Osteoblast (primary cell): ENCODE measurements around the gene CTR9. TPM values are rescaled to one million over a fixed set of nuclear protein-coding genes. Genes with fewer than 3 reads are reported as not detected.

Experiments used
- DNase-seq: peaks from one replicate; pipeline ENCODE4 v3.0.0; 2011; ENCODE audit warnings: low spot score, mixed read lengths; ENCODE audit not compliant: insufficient read length; ENCODE audit errors: missing footprints
- H2AFZ ChIP-seq: 2 replicates; pipeline ENCODE4 v1.6.0; 2011; ENCODE audit warnings: mild to moderate bottlenecking, low read length
- H3K27ac ChIP-seq: 2 replicates; pipeline ENCODE4 v1.5.1; 2011; ENCODE audit warnings: mild to moderate bottlenecking, low read depth, low read length, moderate library complexity
- H3K27me3 ChIP-seq: 2 replicates; pipeline ENCODE4 v1.6.0; 2012; ENCODE audit warnings: mild to moderate bottlenecking, control low read depth, inconsistent platforms, low read length, moderate library complexity; ENCODE audit not compliant: insufficient read depth
- H3K36me3 ChIP-seq: 2 replicates; pipeline ENCODE4 v1.5.1; 2011; ENCODE audit warnings: mild to moderate bottlenecking, low read length, control low read depth, moderate library complexity; ENCODE audit not compliant: insufficient read depth
- H3K4me1 ChIP-seq: 2 replicates; pipeline ENCODE4 v1.5.1; 2011; ENCODE audit warnings: mild to moderate bottlenecking, low read length, control low read depth, moderate library complexity; ENCODE audit not compliant: insufficient read depth
- H3K4me2 ChIP-seq: 2 replicates; pipeline ENCODE4 v1.6.0; 2011; ENCODE audit warnings: mild to moderate bottlenecking, low read length; ENCODE audit not compliant: insufficient read depth
- H3K4me3 ChIP-seq: fragments of 200-600 bp; sonication (generic); 3 replicates; pipeline ENCODE4 v1.5.1; 2012; ENCODE audit warnings: mild to moderate bottlenecking, low read length, inconsistent platforms; ENCODE audit not compliant: insufficient read depth
- H3K79me2 ChIP-seq: 2 replicates; pipeline ENCODE4 v1.6.0; 2012; ENCODE audit warnings: mild to moderate bottlenecking, low read length, control low read depth, inconsistent platforms; ENCODE audit not compliant: insufficient read depth
- H3K9me3 ChIP-seq: 2 replicates; pipeline ENCODE4 v1.5.1; 2011; ENCODE audit warnings: low read depth, low read length, control low read depth
- H4K20me1 ChIP-seq: 2 replicates; pipeline ENCODE4 v1.6.0; 2012; ENCODE audit warnings: mild to moderate bottlenecking, low read length, control low read depth; ENCODE audit not compliant: insufficient read depth
- total RNA-seq: library from RNA; depleted of rRNA; stranded (reverse); fragments of >200 nt; gene quantifications from 2 replicates; pipeline ENCODE4 v1.2.3, GENCODE V29; 2012
- TF ChIP-seq, protein P1 (sequence below): IDR thresholded peaks from 2 replicates; pipeline ENCODE4 v1.5.1; 2011; ENCODE audit warnings: mild to moderate bottlenecking, low read depth, low read length, moderate library complexity; ENCODE audit errors: extremely low read depth

CTR9 gene
- total RNA-seq, 1 donor: 25.0 TPM

DNA sequence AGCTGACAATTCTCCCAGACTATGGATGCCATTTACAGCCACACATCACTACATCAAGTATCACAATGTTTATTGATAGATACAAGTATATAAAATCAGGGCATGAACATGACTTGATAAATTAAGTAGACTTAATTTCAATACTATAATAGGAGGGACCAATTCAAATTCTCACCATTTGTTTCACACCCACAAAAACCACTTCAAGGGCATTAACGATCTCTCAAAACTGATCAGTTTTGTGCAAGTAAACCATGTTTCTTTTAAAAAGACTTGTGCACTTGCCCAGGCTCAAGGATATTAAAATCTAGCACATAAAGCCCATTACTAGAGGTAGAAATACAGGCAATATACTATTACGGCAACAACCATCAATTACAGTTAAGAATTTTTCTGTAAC, 46.0 kb downstream of the CTR9 start:
- H3K4me1 ChIP-seq: peaks cover 3% of the 10 kb centered on the region
- no peak overlapping the region for H3K4me3 ChIP-seq
- H3K27me3 ChIP-seq: no peaks in the 10 kb centered on the region
- TF ChIP-seq, protein P1, sequence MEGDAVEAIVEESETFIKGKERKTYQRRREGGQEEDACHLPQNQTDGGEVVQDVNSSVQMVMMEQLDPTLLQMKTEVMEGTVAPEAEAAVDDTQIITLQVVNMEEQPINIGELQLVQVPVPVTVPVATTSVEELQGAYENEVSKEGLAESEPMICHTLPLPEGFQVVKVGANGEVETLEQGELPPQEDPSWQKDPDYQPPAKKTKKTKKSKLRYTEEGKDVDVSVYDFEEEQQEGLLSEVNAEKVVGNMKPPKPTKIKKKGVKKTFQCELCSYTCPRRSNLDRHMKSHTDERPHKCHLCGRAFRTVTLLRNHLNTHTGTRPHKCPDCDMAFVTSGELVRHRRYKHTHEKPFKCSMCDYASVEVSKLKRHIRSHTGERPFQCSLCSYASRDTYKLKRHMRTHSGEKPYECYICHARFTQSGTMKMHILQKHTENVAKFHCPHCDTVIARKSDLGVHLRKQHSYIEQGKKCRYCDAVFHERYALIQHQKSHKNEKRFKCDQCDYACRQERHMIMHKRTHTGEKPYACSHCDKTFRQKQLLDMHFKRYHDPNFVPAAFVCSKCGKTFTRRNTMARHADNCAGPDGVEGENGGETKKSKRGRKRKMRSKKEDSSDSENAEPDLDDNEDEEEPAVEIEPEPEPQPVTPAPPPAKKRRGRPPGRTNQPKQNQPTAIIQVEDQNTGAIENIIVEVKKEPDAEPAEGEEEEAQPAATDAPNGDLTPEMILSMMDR: no peak
- H3K36me3 ChIP-seq: peaks cover 61% of the 10 kb centered on the region
- H3K9me3 ChIP-seq: no peaks in the 10 kb centered on the region
- H3K27ac ChIP-seq: no peak overlapping the region
- H2AFZ ChIP-seq: no peak overlapping the region
- DNase-seq: no peak
- peaks cover 26% of the 10 kb centered on the region for H4K20me1 ChIP-seq
- peaks cover 3% of the 10 kb centered on the region for H3K79me2 ChIP-seq
- H3K4me2 ChIP-seq: no peak overlapping the region

DNA sequence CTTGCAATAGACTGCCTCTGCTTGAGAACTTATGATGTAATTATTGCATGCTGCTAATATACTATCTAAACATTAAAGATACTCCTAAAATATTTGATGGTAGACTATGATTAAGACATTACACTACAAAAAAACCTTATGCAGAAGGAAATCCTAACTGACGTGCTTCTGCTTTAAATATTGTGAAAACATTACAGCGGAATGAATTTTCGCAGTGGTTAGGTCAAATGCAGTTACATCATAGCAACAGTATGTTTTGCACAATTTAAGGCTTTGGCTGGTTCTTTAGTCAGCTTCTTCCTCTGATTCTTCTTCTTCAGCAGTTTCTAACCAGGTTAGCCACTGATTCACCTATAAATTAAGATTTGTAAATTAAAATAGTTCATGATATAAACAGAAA, 46.5 kb downstream of the CTR9 start:
- Histone ChIP-seq H3K27ac (no peak overlapping the region), H2AFZ (no peak overlapping the region), H3K9me3 (no peaks in the 10 kb centered on the region), H4K20me1 (peaks cover 31% of the 10 kb centered on the region), H3K27me3 (no peaks in the 10 kb centered on the region), H3K79me2 (peaks cover 3% of the 10 kb centered on the region), H3K4me3 (no peak overlapping the region), H3K36me3 (peaks cover 67% of the 10 kb centered on the region), H3K4me1 (peaks cover 3% of the 10 kb centered on the region), H3K4me2 (no peak overlapping the region)
- DNase-seq: no peak
- TF ChIP-seq, protein P1: no peak

DNA sequence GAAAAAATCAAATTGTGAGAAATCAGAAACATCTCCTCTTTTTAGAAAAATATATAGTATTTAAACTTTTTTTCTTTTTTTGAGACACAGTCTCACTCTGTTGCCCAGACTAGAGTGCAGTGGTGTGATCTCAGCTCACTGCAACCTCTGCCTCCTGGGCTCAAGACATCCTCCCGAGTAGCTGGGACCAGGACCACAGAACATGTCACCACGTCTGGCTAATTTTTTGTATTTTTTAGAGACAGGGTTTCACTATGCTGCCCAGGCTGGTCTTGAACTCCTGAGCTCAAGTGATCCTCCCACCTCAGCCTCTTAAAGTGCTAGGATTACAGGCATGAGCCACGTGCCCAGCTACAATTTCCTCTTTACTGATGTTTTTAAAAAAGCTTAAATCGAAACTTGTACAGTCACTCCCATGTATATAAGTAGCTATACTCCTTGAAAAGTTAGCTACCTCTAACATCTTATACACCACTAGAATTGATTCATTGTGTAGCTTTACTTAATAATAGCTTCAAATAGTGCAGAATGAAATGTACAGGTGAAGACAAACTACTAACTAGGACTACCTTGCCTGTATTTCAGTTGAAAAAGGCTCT, 47.4 kb downstream of the CTR9 start:
- DNase-seq: no peak
- peaks cover 8% of the 10 kb centered on the region for H3K79me2 ChIP-seq
- H3K27ac ChIP-seq: no peak overlapping the region
- TF ChIP-seq, protein P1: no peak
- H3K4me2 ChIP-seq: no peak overlapping the region
- peaks cover 33% of the 10 kb centered on the region for H4K20me1 ChIP-seq
- peaks cover 76% of the 10 kb centered on the region for H3K36me3 ChIP-seq
- H3K4me3 ChIP-seq: no peak overlapping the region
- no peaks in the 10 kb centered on the region for H3K4me1 ChIP-seq
- H2AFZ ChIP-seq: no peak overlapping the region
- H3K27me3 ChIP-seq: no peaks in the 10 kb centered on the region
- no peaks in the 10 kb centered on the region for H3K9me3 ChIP-seq

DNA sequence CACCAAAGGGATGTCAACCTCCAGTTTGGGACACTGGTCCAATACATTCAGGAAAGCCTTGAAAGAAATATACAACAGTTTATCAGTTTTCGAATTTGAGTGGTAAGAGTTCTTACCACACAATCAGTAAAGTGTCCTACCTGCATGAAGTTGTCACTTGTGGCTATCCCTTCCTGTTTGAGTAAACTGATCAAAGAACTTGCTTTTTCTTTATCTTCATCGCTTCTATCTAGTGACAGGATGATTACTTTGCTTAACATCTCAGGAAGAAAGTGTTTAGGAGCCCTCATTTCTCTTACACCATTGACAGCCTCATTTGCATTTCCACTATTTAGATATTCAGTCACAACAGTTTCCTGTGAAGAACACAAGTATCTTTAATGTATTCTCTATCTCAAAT, 49.2 kb downstream of the CTR9 start:
- no peak overlapping the region for H3K4me2 ChIP-seq
- peaks cover 24% of the 10 kb centered on the region for H3K79me2 ChIP-seq
- no peaks in the 10 kb centered on the region for H3K27me3 ChIP-seq
- TF ChIP-seq, protein P1: no peak
- no peak overlapping the region for H2AFZ ChIP-seq
- peaks cover 4% of the 10 kb centered on the region for H3K4me1 ChIP-seq
- H3K27ac ChIP-seq: no peak overlapping the region
- no peaks in the 10 kb centered on the region for H3K9me3 ChIP-seq
- no peak overlapping the region for H3K4me3 ChIP-seq
- peaks cover 94% of the 10 kb centered on the region for H3K36me3 ChIP-seq
- H4K20me1 ChIP-seq: peaks cover 48% of the 10 kb centered on the region
- DNase-seq: no peak
